DMS153 (cell line): ENCODE results near the gene APBB1.

Source experiments
- DNase-seq: peaks from one replicate; lab custom pipeline; 2025; lab: John Stamatoyannopoulos, UW

APBB1 gene

DNA sequence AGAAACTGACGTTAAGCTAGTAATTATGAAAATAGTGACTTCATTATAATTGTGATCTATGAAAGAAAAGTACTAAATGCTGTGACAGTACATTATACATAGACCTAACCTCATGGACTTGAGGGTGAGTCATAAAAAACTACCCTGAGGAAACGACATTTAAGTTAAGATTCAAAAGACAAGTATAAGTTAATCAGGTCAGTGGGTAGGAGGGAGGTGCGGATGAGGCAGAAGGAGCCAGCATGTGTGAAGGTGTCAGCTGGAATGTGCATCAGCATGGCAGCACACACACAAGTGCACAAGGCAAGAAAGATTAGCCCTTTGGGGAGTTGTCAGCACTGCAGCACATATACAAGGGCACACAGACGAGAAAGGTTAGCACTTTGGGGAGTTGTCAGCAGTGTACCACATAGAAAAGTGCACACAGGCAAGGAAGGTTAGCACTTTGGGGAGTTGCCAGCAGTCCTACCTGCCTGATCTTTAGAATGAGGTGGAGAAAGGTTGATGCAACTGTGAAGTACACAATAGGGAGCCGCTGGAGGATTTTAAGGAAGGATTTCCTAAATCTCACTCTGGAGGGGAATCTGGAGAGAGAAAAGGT is 67.0 kb downstream of the APBB1 start:
- no peak for DNase-seq

DNA sequence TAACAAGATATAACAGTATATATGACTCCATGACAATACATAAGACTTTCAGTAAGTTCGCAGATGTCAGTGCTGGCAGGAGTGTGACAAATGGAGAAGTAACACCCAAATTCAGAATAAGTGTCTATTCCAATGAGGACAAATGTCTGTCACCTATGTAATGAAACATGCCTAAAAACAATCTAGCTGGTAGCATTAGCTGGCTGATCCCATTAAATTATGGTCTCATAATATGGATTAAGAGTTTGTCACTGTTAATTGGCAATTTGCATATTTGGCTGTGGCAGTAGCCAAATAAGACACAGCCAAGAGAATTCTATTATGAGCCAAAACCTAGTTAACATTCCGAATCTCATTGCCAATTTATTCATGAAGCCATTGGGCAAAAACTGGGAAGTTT is 68.4 kb downstream of the APBB1 start:
- DNase-seq: no peak

DNA sequence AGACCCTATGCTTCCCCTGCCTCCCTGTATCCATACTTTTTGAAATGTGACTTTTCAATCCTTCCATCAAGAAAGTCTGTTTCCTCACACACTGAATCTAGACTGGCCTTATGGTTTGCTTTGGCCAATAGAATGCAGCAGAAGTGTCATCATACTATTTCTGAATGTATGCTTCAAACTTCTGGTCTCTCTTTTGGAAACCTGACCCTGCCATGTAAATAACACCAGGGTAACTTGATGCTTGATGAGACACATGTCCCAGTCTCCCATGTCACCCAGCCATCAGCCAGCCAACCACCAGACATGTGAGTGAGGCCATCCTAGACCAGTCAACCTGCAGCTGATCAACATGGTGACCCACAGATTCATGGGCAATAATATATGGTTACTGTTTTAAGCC is 68.9 kb downstream of the APBB1 start:
- DNase-seq: no peak

DNA sequence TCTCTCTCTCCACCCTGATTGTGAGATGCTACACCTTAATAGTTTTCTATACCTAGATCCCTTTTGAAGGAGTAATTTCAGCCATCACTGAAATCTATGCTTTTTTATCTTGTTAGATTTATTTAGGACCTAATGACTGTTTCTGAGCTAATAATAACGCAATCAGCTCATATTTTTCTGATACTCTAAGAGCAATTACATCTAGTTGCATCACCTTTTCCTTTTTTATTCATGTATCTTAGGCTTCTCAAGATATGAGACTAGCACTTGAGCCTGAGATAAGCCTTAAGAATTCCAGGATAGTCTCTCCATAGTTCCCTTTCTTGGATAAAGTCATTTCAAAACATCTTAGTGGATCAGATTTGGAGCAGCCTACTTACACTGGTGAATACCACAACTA is 73.5 kb downstream of the APBB1 start:
- no peak for DNase-seq
